Trophoblast cell (in vitro differentiated cells and primary cell): Measurements from ENCODE around the gene HAUS7.
"Not testable (repeated sequence)": the region's sequence is repeated elsewhere in the genome, so short reads cannot be mapped to it uniquely, and the experiment has no call there.

Source experiments
- DNase-seq, 2 donors: peaks; one replicate each; pipeline ENCODE4 v3.0.0-alpha.2; 2016
- H2AFZ ChIP-seq: 2 replicates; pipeline ENCODE4 v1.6.1; 2013; ENCODE audit warnings: low read length, moderate library complexity, mild to moderate bottlenecking; ENCODE audit not compliant: insufficient read depth, poor library complexity
- H2AK5ac ChIP-seq: 2 replicates; pipeline ENCODE4 v1.6.1; 2013; ENCODE audit warnings: mild to moderate bottlenecking, low read length
- H2BK120ac ChIP-seq: 2 replicates; pipeline ENCODE4 v1.6.1; 2013; ENCODE audit warnings: low read length, mild to moderate bottlenecking, moderate library complexity; ENCODE audit not compliant: insufficient read depth, poor library complexity
- H2BK12ac ChIP-seq: 2 replicates; pipeline ENCODE4 v1.6.1; 2013; ENCODE audit warnings: mild to moderate bottlenecking, low read length, moderate library complexity
- H2BK5ac ChIP-seq: 2 replicates; pipeline ENCODE4 v1.6.1; 2013; ENCODE audit warnings: low read length, low read depth, moderate library complexity, mild to moderate bottlenecking; ENCODE audit not compliant: poor library complexity
- H3K14ac ChIP-seq: 2 replicates; pipeline ENCODE4 v1.6.1; 2013; ENCODE audit warnings: mild to moderate bottlenecking, low read length
- H3K18ac ChIP-seq: 2 replicates; pipeline ENCODE4 v1.6.1; 2013; ENCODE audit warnings: mild to moderate bottlenecking, low read length
- H3K23ac ChIP-seq: 2 replicates; pipeline ENCODE4 v1.6.1; 2013; ENCODE audit warnings: low read length
- H3K27ac ChIP-seq: 2 replicates; pipeline ENCODE4 v1.5.1; 2013; ENCODE audit warnings: low read depth, mild to moderate bottlenecking, inconsistent platforms, low read length, moderate library complexity
- H3K27me3 ChIP-seq: 2 replicates; pipeline ENCODE4 v1.6.1; 2013; ENCODE audit warnings: inconsistent platforms, mild to moderate bottlenecking, low read length, moderate library complexity; ENCODE audit not compliant: insufficient read depth
- H3K36me3 ChIP-seq, 2 experiments: 1 replicate in 1 of 2; 2 replicates in 1 of 2; pipeline ENCODE4 v1.6.1; 2013; ENCODE audit warnings: low read length in 2 of 2, mild to moderate bottlenecking in 2 of 2, moderate library complexity in 1 of 2; ENCODE audit not compliant: insufficient read depth in 2 of 2, control insufficient read depth in 1 of 2
- H3K4ac ChIP-seq: 2 replicates; pipeline ENCODE4 v1.6.1; 2013; ENCODE audit warnings: low read depth, mild to moderate bottlenecking, low read length, moderate library complexity
- H3K4me1 ChIP-seq, 2 experiments: 1 replicate in 1 of 2; 2 replicates in 1 of 2; pipeline ENCODE4 v1.6.1; 2013; ENCODE audit warnings: low read length in 2 of 2, mild to moderate bottlenecking in 2 of 2, moderate library complexity in 1 of 2; ENCODE audit not compliant: insufficient read depth in 2 of 2, control insufficient read depth in 1 of 2
- H3K4me2 ChIP-seq: 2 replicates; pipeline ENCODE4 v1.6.1; 2013; ENCODE audit warnings: inconsistent platforms, mild to moderate bottlenecking, low read length, moderate library complexity
- H3K4me3 ChIP-seq: 2 replicates; pipeline ENCODE4 v1.5.1; 2013; ENCODE audit warnings: mild to moderate bottlenecking, low read depth, low read length, inconsistent platforms
- H3K79me1 ChIP-seq: one replicate; pipeline ENCODE4 v1.6.1; 2013; ENCODE audit warnings: low read length
- H3K79me2 ChIP-seq: 2 replicates; pipeline ENCODE4 v1.6.1; 2013; ENCODE audit warnings: low read length, mild to moderate bottlenecking; ENCODE audit not compliant: control insufficient read depth, insufficient read depth, poor library complexity
- H3K9ac ChIP-seq: 2 replicates; pipeline ENCODE4 v1.6.1; 2013; ENCODE audit warnings: mild to moderate bottlenecking, low read length
- H3K9me3 ChIP-seq: 2 replicates; pipeline ENCODE4 v1.6.1; 2013; ENCODE audit warnings: low read depth, mild to moderate bottlenecking, control low read depth, inconsistent platforms, low read length; ENCODE audit not compliant: insufficient read depth
- H4K12ac ChIP-seq: 2 replicates; pipeline ENCODE4 v1.6.1; 2013; ENCODE audit warnings: low read depth, mild to moderate bottlenecking, low read length, moderate library complexity
- H4K8ac ChIP-seq: 2 replicates; pipeline ENCODE4 v1.6.1; 2013; ENCODE audit warnings: low read depth, mild to moderate bottlenecking, low read length, moderate library complexity
- H4K91ac ChIP-seq: one replicate; pipeline ENCODE4 v1.6.1; 2013; ENCODE audit warnings: low read depth, mild to moderate bottlenecking, low read length, moderate library complexity
- WGBS: extraction: QIAGEN DNeasy Blood & Tissue Kit; methylation state at CpG from one replicate; pipeline ENCODE4 v1.1.7; 2013; ENCODE audit warnings: missing lambda C conversion rate; ENCODE audit not compliant: insufficient read length, insufficient coverage; ENCODE audit errors: extremely low coverage; 5-methylcytosine and 5-hydroxymethylcytosine counted together

Gene HAUS7

DNA sequence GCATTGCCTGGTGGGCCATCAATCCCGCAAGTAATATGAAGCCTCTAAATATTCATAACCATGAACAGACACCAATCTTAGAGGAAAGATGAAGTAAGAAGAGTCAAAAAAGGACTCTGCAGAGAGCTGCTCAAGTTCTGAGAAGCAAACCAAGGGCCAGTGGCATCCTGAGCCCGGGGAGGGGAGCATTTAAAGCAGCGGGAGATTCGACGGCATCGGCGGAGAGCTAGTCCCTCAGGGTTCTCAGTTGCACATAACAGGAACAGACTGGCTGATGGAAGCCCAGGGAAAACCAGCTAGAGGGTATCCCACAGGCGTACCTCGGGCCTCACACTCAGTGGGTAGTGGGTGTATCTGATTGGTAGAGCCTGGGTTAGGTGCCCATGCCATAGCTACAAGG lies 64.4 kb downstream of the HAUS7 start:
- Histone ChIP-seq H3K27me3 (no peaks in the 10 kb centered on the region), H2AFZ (no peak overlapping the region), H3K14ac (no peak overlapping the region), H2AK5ac (no peak overlapping the region), H3K27ac (no peak overlapping the region), H3K4me3 (no peak overlapping the region), H2BK5ac (no peak overlapping the region), H3K4ac (no peak overlapping the region), H3K4me1 (peaks cover 7 to 11% of the 10 kb centered on the region in 2 experiments), H4K12ac (no peak overlapping the region), H4K91ac (no peak overlapping the region), H4K8ac (no peak overlapping the region), H3K79me2 (no peaks in the 10 kb centered on the region), H3K4me2 (no peak overlapping the region), H3K23ac (no peak overlapping the region), H3K9me3 (no peaks in the 10 kb centered on the region), H3K36me3 (no peaks in the 10 kb centered on the region), H2BK12ac (no peak overlapping the region), H3K18ac (no peak overlapping the region), H3K9ac (no peak overlapping the region), H3K79me1 (no peaks in the 10 kb centered on the region), H2BK120ac (no peak overlapping the region)
- no CpG with 5 or more reads among the region's 9 CpGs for WGBS
- DNase-seq = no peak

DNA sequence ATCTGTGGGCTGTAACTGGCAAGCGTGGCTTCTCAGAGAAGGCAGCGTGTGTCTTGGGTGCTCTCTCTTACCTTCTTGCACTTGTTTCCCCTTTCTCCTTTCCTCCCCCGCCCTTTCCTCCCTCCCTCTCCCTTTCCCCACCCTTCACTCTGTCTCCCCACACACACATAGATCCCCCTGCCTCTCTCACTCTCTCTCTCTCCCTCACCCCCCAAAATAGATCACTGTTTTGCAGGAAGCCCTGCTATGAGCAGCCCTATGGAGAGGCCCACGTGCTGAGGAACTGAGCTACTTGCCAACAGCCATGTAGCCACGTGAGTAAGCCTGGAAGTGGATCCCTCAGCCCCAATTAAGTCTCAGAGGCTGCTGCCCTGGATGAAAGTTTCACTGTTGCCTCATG lies 65.0 kb downstream of the HAUS7 start:
- Histone ChIP-seq H3K27ac (no peak overlapping the region), H2BK12ac (no peak overlapping the region), H4K91ac (no peak overlapping the region), H4K12ac (no peak overlapping the region), H3K4me2 (no peak overlapping the region), H3K9ac (no peak overlapping the region), H3K36me3 (no peaks in the 10 kb centered on the region), H3K4ac (no peak overlapping the region), H3K9me3 (no peaks in the 10 kb centered on the region), H3K27me3 (no peaks in the 10 kb centered on the region), H3K4me1 (peaks cover 6 to 7% of the 10 kb centered on the region in 2 experiments), H2AFZ (no peak overlapping the region), H4K8ac (no peak overlapping the region), H3K4me3 (no peak overlapping the region), H3K79me2 (no peaks in the 10 kb centered on the region), H3K18ac (no peak overlapping the region), H3K14ac (no peak overlapping the region), H2AK5ac (no peak overlapping the region), H2BK120ac (no peak overlapping the region), H3K23ac (no peak overlapping the region), H3K79me1 (no peaks in the 10 kb centered on the region), H2BK5ac (no peak overlapping the region)
- no CpG with 5 or more reads among the region's 5 CpGs for WGBS
- DNase-seq = no peak

DNA sequence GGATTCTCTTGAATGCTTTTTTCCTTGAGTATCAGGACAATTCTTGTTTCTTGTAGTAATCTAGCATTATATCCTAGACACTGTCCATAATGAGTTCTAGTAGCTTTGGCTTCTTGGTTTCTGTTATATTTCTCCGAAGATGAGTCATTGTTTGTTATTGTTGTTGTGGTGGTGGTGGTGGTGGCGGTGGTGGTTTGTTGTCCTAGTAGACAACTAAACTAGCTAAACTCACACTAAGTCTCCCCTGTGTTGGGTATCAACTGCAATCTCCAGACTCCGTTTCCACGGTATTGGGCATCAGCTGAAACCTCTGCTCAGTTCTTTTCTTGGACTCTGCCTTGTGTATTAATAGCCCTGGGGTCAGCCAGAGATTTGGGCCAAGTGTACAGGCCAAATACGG lies 66.0 kb downstream of the HAUS7 start:
- not testable (repeated sequence) for H4K8ac ChIP-seq, H4K91ac ChIP-seq, H3K27ac ChIP-seq, H3K27me3 ChIP-seq, H3K4ac ChIP-seq, H3K9me3 ChIP-seq, H4K12ac ChIP-seq, DNase-seq, H3K23ac ChIP-seq, H2BK120ac ChIP-seq, H3K79me2 ChIP-seq, H2BK5ac ChIP-seq, H2BK12ac ChIP-seq, H2AK5ac ChIP-seq, H3K18ac ChIP-seq, H3K79me1 ChIP-seq, H3K14ac ChIP-seq, H2AFZ ChIP-seq, H3K9ac ChIP-seq, H3K4me3 ChIP-seq, H3K36me3 ChIP-seq, H3K4me2 ChIP-seq, H3K4me1 ChIP-seq
- no CpG with 5 or more reads among the region's 5 CpGs for WGBS

DNA sequence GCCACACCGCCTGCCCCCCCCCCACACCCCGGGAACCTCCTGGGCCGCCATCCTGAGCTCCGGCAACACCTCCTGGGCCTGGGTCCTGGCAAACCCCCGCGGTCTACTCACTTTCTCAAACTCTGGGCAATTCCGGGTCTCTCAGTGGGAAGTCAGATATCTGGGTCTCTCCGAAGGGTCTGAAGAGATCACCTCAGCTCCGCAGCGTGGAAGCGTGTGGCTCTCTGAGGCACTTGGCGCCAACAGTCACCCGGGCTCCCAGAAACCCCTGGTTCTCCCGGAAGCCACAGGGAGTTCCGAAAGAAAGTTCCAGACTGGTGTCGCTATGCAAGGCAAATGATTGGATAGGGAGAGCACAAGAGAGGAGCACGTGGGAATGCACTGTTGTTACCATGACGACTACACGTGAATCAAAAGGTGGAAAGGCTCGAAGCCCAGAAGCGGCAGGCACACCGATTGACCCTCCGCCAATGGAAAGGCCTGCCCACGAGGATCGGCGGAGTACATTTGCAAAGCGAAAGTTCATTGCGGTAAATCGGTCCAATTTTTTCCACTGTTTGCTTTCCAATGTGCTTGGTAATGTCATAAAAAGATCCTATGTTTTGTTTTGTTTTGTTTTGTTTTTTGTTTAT lies 69.1 kb downstream of the HAUS7 start, which contains the start of gene PNMA6E:
Gene PNMA6E (minus strand): TSS at position 218 of the 632 bp plus-strand sequence. CDS start 2,501 bp downstream, outside the sequence.
- H4K12ac ChIP-seq = no peak within 1 kb of the TSS
- no peak within 1 kb of the TSS for H4K8ac ChIP-seq
- no peak within 1 kb of the TSS for H2BK5ac ChIP-seq
- H3K14ac ChIP-seq = no peak within 1 kb of the TSS
- no peak within 1 kb of the TSS for H3K27ac ChIP-seq
- H3K79me1 ChIP-seq = no peaks in the 10 kb centered on the region
- no peaks in the 10 kb centered on the region for H3K36me3 ChIP-seq
- H3K4me3 ChIP-seq = no peak within 1 kb of the TSS
- no peaks in the 10 kb centered on the region for H3K4me1 ChIP-seq
- H3K9ac ChIP-seq = no peak within 1 kb of the TSS
- H3K18ac ChIP-seq = no peak within 1 kb of the TSS
- WGBS = no CpG with 5 or more reads among the region's 29 CpGs
- H3K27me3 ChIP-seq = no peaks in the 10 kb centered on the region
- no peak within 1 kb of the TSS for H3K23ac ChIP-seq
- no peak within 1 kb of the TSS for H4K91ac ChIP-seq
- H3K79me2 ChIP-seq = no peaks in the 10 kb centered on the region
- H2AFZ ChIP-seq = no peak within 1 kb of the TSS
- no peak for DNase-seq
- no peak within 1 kb of the TSS for H3K4me2 ChIP-seq
- H3K4ac ChIP-seq = no peak within 1 kb of the TSS
- no peaks in the 10 kb centered on the region for H3K9me3 ChIP-seq
- no peak within 1 kb of the TSS for H2BK120ac ChIP-seq
- no peak within 1 kb of the TSS for H2BK12ac ChIP-seq
- H2AK5ac ChIP-seq = no peak within 1 kb of the TSS
